ENCODE measurements around the gene TRAM2. TPM values are rescaled to one million over a fixed set of nuclear protein-coding genes. Genes with fewer than 3 reads are reported as not detected.
A peak's percentile ranks its signal among the peaks of the same experiment; 100 is the strongest.

TRAM2 gene
- total and polyA plus RNA-seq, 2 of the 13 experiments (the other 11 are each of a cell fraction or from before 2014, with no cell fraction given) = 49.1 to 72.5 TPM

DNA sequence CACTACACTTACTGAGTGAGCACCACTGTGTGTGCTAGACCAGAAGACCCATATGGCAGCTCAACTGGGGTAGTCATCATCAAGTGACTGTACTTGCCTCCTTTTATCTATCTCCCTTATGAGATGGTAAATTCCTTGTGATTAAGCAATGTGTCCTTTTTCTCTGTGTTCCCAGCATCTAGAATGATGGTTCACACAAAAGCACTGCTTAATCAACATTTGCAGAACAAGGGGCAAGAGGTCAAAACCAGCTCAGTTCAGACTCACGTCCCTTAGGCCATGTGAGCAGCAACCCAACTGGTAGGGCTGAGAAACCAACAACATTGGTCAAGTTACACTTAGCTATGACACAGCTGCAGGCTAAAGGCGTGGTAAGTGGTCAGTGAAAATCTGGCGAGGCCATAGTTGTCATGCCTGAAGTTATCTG lies 10.0 kb downstream of the TRAM2 start (continued):
- TF ChIP-seq, protein P1, sequence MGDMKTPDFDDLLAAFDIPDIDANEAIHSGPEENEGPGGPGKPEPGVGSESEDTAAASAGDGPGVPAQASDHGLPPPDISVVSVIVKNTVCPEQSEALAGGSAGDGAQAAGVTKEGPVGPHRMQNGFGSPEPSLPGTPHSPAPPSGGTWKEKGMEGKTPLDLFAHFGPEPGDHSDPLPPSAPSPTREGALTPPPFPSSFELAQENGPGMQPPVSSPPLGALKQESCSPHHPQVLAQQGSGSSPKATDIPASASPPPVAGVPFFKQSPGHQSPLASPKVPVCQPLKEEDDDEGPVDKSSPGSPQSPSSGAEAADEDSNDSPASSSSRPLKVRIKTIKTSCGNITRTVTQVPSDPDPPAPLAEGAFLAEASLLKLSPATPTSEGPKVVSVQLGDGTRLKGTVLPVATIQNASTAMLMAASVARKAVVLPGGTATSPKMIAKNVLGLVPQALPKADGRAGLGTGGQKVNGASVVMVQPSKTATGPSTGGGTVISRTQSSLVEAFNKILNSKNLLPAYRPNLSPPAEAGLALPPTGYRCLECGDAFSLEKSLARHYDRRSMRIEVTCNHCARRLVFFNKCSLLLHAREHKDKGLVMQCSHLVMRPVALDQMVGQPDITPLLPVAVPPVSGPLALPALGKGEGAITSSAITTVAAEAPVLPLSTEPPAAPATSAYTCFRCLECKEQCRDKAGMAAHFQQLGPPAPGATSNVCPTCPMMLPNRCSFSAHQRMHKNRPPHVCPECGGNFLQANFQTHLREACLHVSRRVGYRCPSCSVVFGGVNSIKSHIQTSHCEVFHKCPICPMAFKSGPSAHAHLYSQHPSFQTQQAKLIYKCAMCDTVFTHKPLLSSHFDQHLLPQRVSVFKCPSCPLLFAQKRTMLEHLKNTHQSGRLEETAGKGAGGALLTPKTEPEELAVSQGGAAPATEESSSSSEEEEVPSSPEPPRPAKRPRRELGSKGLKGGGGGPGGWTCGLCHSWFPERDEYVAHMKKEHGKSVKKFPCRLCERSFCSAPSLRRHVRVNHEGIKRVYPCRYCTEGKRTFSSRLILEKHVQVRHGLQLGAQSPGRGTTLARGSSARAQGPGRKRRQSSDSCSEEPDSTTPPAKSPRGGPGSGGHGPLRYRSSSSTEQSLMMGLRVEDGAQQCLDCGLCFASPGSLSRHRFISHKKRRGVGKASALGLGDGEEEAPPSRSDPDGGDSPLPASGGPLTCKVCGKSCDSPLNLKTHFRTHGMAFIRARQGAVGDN (CRISPR knock-in tag; IDR thresholded peaks at IDR 0.05) = no peak
- TF ChIP-seq ZNF3 (CRISPR knock-in tag; IDR thresholded peaks at IDR 0.05) (no peak), ARID3A (IDR thresholded peaks at IDR 0.05; ENCODE audit: low read depth, low read length) (no peak), ZNF569 (CRISPR knock-in tag; IDR thresholded peaks at IDR 0.05; ENCODE audit: borderline replicate concordance) (no peak), ETV6 (CRISPR knock-in tag; conservative IDR thresholded peaks at IDR 0.05) (no peak), ZNF597 (CRISPR knock-in tag; IDR thresholded peaks at IDR 0.05) (no peak), MBNL3 (CRISPR knock-in tag; conservative IDR thresholded peaks at IDR 0.05) (no peak), CREB1 (IDR thresholded peaks at IDR 0.05) (no peak), CREB1 (CRISPR knock-in tag; IDR thresholded peaks at IDR 0.05) (peak; percentile 35; the same call in 1 of the 2 replicates), DR1 (CRISPR knock-in tag; IDR thresholded peaks at IDR 0.05) (no peak), ZNF256 (CRISPR knock-in tag; conservative IDR thresholded peaks at IDR 0.05) (no peak), ZBTB42 (CRISPR knock-in tag; IDR thresholded peaks at IDR 0.05) (no peak), BCL6 (CRISPR knock-in tag; IDR thresholded peaks at IDR 0.05) (0 out of 2 replicates have a peak, but pooled peaks have one; percentile 28), KMT2B (CRISPR knock-in tag; IDR thresholded peaks at IDR 0.05) (no peak), ZMYM2 (CRISPR knock-in tag; IDR thresholded peaks at IDR 0.05) (0 out of 2 replicates have a peak, but pooled peaks have one; percentile 32), POGZ (CRISPR knock-in tag; IDR thresholded peaks at IDR 0.05) (peak; percentile 38; the same call in 1 of the 2 replicates), ZNF792 (CRISPR knock-in tag; IDR thresholded peaks at IDR 0.05) (0 out of 2 replicates have a peak, but pooled peaks have one; percentile 9), STAT5B (CRISPR knock-in tag; IDR thresholded peaks at IDR 0.05) (no peak), FOXP1 (IDR thresholded peaks at IDR 0.05) (no peak), FOXP1 (CRISPR knock-in tag; IDR thresholded peaks at IDR 0.05) (no peak; the same call in 1 of the 2 replicates), SP4 (CRISPR knock-in tag; IDR thresholded peaks at IDR 0.05) (no peak), HOMEZ (CRISPR knock-in tag; IDR thresholded peaks at IDR 0.05; ENCODE audit: low read depth) (0 out of 2 replicates have a peak, but pooled peaks have one; percentile 24), ZNF317 (CRISPR knock-in tag; IDR thresholded peaks at IDR 0.05) (no peak), TEAD2 (CRISPR knock-in tag; IDR thresholded peaks at IDR 0.05) (no peak), ZNF350 (CRISPR knock-in tag; IDR thresholded peaks at IDR 0.05; ENCODE audit: borderline replicate concordance, low read depth) (no peak), HCFC1 (IDR thresholded peaks at IDR 0.05; ENCODE audit: low read depth, low read length) (no peak), FOXA3 (CRISPR knock-in tag; IDR thresholded peaks at IDR 0.05) (0 out of 2 replicates have a peak, but pooled peaks have one; percentile 13)

Data from HepG2 (cell line).